ENCODE results near the gene STPG1. TPM values are rescaled to one million over a fixed set of nuclear protein-coding genes. Genes with fewer than 3 reads are reported as not detected.

Gene STPG1
- total and polyA plus RNA-seq, 2 of the 13 experiments (the other 11 are each of a cell fraction or from before 2014, with no cell fraction given) = 3.4 to 4.3 TPM

DNA sequence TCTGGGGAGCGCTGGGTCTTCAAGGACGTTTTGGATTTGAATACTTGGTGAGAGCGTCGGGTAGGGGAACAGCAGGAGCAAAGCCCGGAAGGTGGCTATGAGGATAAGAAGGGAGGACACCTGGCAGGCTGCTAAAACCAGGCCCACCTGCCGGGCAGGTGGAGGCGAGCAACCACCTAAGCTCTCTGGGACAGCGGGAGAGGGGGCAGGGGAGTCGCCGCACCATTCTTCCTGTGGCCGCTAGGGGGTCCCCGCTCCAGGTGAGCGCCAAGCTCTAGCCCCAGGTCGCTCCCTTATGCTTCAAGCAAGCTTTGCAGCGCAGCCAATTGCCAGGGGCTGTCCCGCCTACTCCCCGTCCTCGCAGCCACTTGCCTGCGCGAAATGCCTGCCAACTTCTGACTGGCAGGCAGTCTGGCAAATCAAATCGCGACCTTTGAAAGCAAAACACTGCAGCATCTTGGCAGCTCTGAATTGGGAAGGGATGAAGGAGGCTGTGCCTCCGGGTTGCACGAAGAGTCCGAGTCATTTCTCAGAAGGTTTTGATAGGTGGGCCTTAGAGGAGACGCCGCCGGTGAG is 1.8 kb upstream of the STPG1 start, which contains the start of gene NIPAL3 (continued):
- TF ChIP-seq, protein P1, sequence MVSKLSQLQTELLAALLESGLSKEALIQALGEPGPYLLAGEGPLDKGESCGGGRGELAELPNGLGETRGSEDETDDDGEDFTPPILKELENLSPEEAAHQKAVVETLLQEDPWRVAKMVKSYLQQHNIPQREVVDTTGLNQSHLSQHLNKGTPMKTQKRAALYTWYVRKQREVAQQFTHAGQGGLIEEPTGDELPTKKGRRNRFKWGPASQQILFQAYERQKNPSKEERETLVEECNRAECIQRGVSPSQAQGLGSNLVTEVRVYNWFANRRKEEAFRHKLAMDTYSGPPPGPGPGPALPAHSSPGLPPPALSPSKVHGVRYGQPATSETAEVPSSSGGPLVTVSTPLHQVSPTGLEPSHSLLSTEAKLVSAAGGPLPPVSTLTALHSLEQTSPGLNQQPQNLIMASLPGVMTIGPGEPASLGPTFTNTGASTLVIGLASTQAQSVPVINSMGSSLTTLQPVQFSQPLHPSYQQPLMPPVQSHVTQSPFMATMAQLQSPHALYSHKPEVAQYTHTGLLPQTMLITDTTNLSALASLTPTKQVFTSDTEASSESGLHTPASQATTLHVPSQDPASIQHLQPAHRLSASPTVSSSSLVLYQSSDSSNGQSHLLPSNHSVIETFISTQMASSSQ (IDR thresholded peaks at IDR 0.05; ENCODE audit: low read depth) = no peak
- TF ChIP-seq, protein P1 (CRISPR knock-in tag; IDR thresholded peaks at IDR 0.05; ENCODE audit: borderline replicate concordance) = no peak
- TF ChIP-seq ZNF768 (CRISPR knock-in tag; IDR thresholded peaks at IDR 0.05) (0 out of 2 replicates have a peak, but pooled peaks have one; percentile 51), GATA4 (IDR thresholded peaks at IDR 0.05; ENCODE audit: borderline replicate concordance, low read depth) (no peak), ZNF776 (CRISPR knock-in tag; IDR thresholded peaks at IDR 0.05) (no peak), SAP130 (CRISPR knock-in tag; IDR thresholded peaks at IDR 0.05; ENCODE audit: low read depth) (peak; percentile 68), ZNF737 (CRISPR knock-in tag; IDR thresholded peaks at IDR 0.05; ENCODE audit: borderline replicate concordance) (no peak), SIN3A (IDR thresholded peaks at IDR 0.05; ENCODE audit: borderline replicate concordance, low read depth, low read length) (no peak; the same call in 1 of the 2 replicates), ZFX (CRISPR knock-in tag; IDR thresholded peaks at IDR 0.05; ENCODE audit: low read depth) (no peak)
- TF ChIP-seq, protein P2, sequence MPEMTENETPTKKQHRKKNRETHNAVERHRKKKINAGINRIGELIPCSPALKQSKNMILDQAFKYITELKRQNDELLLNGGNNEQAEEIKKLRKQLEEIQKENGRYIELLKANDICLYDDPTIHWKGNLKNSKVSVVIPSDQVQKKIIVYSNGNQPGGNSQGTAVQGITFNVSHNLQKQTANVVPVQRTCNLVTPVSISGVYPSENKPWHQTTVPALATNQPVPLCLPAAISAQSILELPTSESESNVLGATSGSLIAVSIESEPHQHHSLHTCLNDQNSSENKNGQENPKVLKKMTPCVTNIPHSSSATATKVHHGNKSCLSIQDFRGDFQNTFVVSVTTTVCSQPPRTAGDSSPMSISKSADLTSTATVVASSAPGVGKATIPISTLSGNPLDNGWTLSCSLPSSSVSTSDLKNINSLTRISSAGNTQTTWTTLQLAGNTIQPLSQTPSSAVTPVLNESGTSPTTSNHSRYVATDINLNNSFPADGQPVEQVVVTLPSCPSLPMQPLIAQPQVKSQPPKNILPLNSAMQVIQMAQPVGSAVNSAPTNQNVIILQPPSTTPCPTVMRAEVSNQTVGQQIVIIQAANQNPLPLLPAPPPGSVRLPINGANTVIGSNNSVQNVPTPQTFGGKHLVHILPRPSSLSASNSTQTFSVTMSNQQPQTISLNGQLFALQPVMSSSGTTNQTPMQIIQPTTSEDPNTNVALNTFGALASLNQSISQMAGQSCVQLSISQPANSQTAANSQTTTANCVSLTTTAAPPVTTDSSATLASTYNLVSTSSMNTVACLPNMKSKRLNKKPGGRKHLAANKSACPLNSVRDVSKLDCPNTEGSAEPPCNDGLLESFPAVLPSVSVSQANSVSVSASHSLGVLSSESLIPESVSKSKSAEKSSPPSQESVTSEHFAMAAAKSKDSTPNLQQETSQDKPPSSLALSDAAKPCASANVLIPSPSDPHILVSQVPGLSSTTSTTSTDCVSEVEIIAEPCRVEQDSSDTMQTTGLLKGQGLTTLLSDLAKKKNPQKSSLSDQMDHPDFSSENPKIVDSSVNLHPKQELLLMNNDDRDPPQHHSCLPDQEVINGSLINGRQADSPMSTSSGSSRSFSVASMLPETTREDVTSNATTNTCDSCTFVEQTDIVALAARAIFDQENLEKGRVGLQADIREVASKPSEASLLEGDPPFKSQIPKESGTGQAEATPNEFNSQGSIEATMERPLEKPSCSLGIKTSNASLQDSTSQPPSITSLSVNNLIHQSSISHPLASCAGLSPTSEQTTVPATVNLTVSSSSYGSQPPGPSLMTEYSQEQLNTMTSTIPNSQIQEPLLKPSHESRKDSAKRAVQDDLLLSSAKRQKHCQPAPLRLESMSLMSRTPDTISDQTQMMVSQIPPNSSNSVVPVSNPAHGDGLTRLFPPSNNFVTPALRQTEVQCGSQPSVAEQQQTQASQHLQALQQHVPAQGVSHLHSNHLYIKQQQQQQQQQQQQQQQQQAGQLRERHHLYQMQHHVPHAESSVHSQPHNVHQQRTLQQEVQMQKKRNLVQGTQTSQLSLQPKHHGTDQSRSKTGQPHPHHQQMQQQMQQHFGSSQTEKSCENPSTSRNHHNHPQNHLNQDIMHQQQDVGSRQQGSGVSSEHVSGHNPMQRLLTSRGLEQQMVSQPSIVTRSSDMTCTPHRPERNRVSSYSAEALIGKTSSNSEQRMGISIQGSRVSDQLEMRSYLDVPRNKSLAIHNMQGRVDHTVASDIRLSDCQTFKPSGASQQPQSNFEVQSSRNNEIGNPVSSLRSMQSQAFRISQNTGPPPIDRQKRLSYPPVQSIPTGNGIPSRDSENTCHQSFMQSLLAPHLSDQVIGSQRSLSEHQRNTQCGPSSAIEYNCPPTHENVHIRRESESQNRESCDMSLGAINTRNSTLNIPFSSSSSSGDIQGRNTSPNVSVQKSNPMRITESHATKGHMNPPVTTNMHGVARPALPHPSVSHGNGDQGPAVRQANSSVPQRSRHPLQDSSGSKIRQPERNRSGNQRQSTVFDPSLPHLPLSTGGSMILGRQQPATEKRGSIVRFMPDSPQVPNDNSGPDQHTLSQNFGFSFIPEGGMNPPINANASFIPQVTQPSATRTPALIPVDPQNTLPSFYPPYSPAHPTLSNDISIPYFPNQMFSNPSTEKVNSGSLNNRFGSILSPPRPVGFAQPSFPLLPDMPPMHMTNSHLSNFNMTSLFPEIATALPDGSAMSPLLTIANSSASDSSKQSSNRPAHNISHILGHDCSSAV (CRISPR knock-in tag; IDR thresholded peaks at IDR 0.05; ENCODE audit: borderline replicate concordance) = no peak
- TF ChIP-seq, protein P3, sequence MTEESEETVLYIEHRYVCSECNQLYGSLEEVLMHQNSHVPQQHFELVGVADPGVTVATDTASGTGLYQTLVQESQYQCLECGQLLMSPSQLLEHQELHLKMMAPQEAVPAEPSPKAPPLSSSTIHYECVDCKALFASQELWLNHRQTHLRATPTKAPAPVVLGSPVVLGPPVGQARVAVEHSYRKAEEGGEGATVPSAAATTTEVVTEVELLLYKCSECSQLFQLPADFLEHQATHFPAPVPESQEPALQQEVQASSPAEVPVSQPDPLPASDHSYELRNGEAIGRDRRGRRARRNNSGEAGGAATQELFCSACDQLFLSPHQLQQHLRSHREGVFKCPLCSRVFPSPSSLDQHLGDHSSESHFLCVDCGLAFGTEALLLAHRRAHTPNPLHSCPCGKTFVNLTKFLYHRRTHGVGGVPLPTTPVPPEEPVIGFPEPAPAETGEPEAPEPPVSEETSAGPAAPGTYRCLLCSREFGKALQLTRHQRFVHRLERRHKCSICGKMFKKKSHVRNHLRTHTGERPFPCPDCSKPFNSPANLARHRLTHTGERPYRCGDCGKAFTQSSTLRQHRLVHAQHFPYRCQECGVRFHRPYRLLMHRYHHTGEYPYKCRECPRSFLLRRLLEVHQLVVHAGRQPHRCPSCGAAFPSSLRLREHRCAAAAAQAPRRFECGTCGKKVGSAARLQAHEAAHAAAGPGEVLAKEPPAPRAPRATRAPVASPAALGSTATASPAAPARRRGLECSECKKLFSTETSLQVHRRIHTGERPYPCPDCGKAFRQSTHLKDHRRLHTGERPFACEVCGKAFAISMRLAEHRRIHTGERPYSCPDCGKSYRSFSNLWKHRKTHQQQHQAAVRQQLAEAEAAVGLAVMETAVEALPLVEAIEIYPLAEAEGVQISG (CRISPR knock-in tag; IDR thresholded peaks at IDR 0.05) = peak; percentile 82

Measured in HepG2 (cell line).